Measurements from ENCODE around the gene GALNT6.
A peak's percentile ranks its signal among the peaks of the same experiment; 100 is the strongest.

GALNT6 gene

DNA sequence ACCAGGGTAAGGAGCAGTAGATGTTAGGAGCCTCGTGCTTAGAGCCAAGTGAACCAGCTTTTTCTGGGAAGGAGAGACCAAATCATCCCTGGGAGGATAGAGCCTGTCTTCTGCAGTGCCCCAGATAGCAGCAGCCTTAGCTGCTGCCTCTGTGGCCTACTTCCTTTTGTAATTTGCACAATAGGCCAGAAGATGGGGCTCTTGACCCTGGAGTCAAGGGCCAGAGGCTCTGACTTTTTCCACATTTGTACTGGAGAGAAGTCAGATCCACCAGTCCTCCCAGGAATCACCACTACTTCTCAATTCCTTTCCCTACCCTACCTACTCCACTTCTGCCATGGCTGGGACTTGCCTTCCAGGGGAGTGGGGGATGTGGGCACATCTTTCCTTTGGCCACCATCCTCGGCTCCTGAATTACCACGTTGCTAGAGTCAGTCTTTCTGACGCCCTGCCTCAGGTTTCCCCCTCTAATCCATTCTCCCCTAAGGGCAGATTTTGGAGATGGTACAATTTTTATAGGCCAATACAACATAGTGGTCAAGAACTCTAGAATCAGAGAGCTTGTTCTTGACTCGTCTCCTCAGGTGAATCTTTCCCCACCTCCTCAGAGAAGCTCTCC, 30.2 kb upstream of the GALNT6 start:
- no peak for TF ChIP-seq EZH2phosphoT487 (IDR thresholded peaks at IDR 0.05; ENCODE audit: borderline replicate concordance, low read length)
- TF ChIP-seq, protein P1, sequence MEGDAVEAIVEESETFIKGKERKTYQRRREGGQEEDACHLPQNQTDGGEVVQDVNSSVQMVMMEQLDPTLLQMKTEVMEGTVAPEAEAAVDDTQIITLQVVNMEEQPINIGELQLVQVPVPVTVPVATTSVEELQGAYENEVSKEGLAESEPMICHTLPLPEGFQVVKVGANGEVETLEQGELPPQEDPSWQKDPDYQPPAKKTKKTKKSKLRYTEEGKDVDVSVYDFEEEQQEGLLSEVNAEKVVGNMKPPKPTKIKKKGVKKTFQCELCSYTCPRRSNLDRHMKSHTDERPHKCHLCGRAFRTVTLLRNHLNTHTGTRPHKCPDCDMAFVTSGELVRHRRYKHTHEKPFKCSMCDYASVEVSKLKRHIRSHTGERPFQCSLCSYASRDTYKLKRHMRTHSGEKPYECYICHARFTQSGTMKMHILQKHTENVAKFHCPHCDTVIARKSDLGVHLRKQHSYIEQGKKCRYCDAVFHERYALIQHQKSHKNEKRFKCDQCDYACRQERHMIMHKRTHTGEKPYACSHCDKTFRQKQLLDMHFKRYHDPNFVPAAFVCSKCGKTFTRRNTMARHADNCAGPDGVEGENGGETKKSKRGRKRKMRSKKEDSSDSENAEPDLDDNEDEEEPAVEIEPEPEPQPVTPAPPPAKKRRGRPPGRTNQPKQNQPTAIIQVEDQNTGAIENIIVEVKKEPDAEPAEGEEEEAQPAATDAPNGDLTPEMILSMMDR (IDR thresholded peaks at IDR 0.05; ENCODE audit: low read depth, low read length, poor library complexity, severe bottlenecking), result peak; percentile 63
- Histone ChIP-seq H3K27me3 (ENCODE audit: control insufficient read depth, low read length) (peaks cover 36% of the 10 kb centered on the region), H3K4me2 (ENCODE audit: low read length) (no peak overlapping the region), H3K79me2 (ENCODE audit: control insufficient read depth, low read length) (no peaks in the 10 kb centered on the region), H3K4me1 (ENCODE audit: control insufficient read depth, low read length) (peaks cover 17% of the 10 kb centered on the region), H3K27ac (ENCODE audit: low read depth, low read length) (no peak overlapping the region), H3K9me3 (ENCODE audit: control insufficient read depth, insufficient read depth, low read length) (no peaks in the 10 kb centered on the region), H3F3A (ENCODE audit: control insufficient read depth, insufficient read depth) (no peaks in the 10 kb centered on the region), H3K9me2 (replicated peaks; ENCODE audit: control insufficient read depth, low read length) (no peaks in the 10 kb centered on the region), H4K20me1 (ENCODE audit: control insufficient read depth, insufficient read depth, low read depth, low read length) (no peaks in the 10 kb centered on the region), H3K4me3 (ENCODE audit: low read length) (no peak overlapping the region), H3K36me3 (ENCODE audit: control insufficient read depth, low read length) (no peaks in the 10 kb centered on the region)

DNA sequence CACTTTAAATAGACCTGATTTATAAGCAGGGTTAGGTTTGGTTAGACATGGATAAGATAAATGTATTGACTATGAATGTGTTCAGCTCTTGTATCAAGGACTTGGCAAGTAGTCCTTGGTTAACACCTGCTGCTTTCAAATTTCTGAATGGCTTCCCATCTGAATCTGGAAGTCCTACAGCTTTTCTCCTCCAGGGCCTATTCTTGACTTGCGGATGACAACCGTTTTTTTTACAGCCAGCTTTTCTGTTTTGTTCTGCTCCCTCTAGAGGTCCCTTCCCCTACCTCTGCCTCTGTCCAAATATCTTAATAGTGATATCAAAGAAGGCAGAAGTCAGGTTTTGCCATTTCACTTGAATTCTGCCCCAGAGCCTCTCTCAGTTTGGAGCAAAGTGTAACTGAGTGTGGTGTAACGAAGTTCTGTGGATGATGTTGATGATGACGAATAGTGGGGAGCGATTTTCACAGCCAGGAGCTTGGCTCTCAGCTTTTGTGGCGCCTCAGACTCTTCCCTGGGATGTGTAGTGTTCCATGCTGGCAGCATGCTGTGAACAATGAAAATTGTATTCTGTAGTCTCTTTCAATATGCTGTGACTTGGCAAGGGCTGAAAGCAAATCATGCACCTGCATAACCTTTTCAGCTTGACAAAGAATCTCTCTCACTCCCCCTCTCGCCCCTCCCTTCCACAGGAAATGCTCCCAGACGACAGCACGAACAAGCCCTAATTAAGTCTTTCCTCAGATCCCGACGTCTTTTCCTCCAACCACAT, 28.4 kb upstream of the GALNT6 start:
- no peaks in the 10 kb centered on the region for H3K9me3 ChIP-seq (ENCODE audit: control insufficient read depth, insufficient read depth, low read length)
- no peaks in the 10 kb centered on the region for H3F3A ChIP-seq (ENCODE audit: control insufficient read depth, insufficient read depth)
- no peaks in the 10 kb centered on the region for H4K20me1 ChIP-seq (ENCODE audit: control insufficient read depth, insufficient read depth, low read depth, low read length)
- H3K9me2 ChIP-seq (replicated peaks; ENCODE audit: control insufficient read depth, low read length), result no peaks in the 10 kb centered on the region
- TF ChIP-seq, protein P1 (IDR thresholded peaks at IDR 0.05; ENCODE audit: low read depth, low read length, poor library complexity, severe bottlenecking), result no peak
- TF ChIP-seq EZH2phosphoT487 (IDR thresholded peaks at IDR 0.05; ENCODE audit: borderline replicate concordance, low read length), result no peak
- peaks cover 7% of the 10 kb centered on the region for H3K4me1 ChIP-seq (ENCODE audit: control insufficient read depth, low read length)
- peaks cover 35% of the 10 kb centered on the region for H3K27me3 ChIP-seq (ENCODE audit: control insufficient read depth, low read length)
- H3K4me3 ChIP-seq (ENCODE audit: low read length), result no peak overlapping the region
- H3K79me2 ChIP-seq (ENCODE audit: control insufficient read depth, low read length), result no peaks in the 10 kb centered on the region
- no peaks in the 10 kb centered on the region for H3K36me3 ChIP-seq (ENCODE audit: control insufficient read depth, low read length)
- H3K4me2 ChIP-seq (ENCODE audit: low read length), result no peak overlapping the region
- no peak overlapping the region for H3K27ac ChIP-seq (ENCODE audit: low read depth, low read length)

DNA sequence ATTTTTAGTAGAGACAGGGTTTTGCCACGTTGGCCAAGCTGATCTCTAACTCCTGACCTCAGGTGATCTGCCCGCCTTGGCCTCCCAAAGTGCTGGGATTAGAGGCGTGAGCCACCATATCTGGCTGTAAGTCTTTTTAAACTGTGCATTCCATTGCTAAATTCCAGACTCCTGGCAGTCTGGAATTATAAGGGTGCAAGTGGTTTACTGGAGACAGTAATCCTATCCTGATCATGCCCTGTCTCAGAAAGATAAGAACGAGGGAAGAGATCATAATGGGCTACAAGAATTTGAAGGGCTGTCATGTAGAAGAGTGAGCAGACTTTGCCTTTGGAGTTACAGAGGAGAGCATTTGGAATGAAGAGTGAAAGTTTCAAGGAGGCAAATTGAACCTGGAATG, 26.6 kb upstream of the GALNT6 start:
- no peaks in the 10 kb centered on the region for H3K9me2 ChIP-seq (replicated peaks; ENCODE audit: control insufficient read depth, low read length)
- no peak overlapping the region for H3K27ac ChIP-seq (ENCODE audit: low read depth, low read length)
- H3K79me2 ChIP-seq (ENCODE audit: control insufficient read depth, low read length), result no peaks in the 10 kb centered on the region
- no peak overlapping the region for H3K4me3 ChIP-seq (ENCODE audit: low read length)
- peaks cover 39% of the 10 kb centered on the region for H3K27me3 ChIP-seq (ENCODE audit: control insufficient read depth, low read length)
- no peak overlapping the region for H3K4me2 ChIP-seq (ENCODE audit: low read length)
- TF ChIP-seq, protein P1 (IDR thresholded peaks at IDR 0.05; ENCODE audit: low read depth, low read length, poor library complexity, severe bottlenecking), result no peak
- no peak for TF ChIP-seq EZH2phosphoT487 (IDR thresholded peaks at IDR 0.05; ENCODE audit: borderline replicate concordance, low read length)
- no peaks in the 10 kb centered on the region for H3K4me1 ChIP-seq (ENCODE audit: control insufficient read depth, low read length)
- no peaks in the 10 kb centered on the region for H3K36me3 ChIP-seq (ENCODE audit: control insufficient read depth, low read length)
- no peaks in the 10 kb centered on the region for H3K9me3 ChIP-seq (ENCODE audit: control insufficient read depth, insufficient read depth, low read length)
- H3F3A ChIP-seq (ENCODE audit: control insufficient read depth, insufficient read depth), result no peaks in the 10 kb centered on the region
- no peaks in the 10 kb centered on the region for H4K20me1 ChIP-seq (ENCODE audit: control insufficient read depth, insufficient read depth, low read depth, low read length)

All from DOHH2 (cell line).